K562 (cell line): ENCODE measurements around the gene PRKD2. TPM values are rescaled to one million over a fixed set of nuclear protein-coding genes. Genes with fewer than 3 reads are reported as not detected.
A peak's percentile ranks its signal among the peaks of the same experiment; 100 is the strongest.

Source experiments
- ATF7 ChIP-seq: fragments of 450-650 bp; IDR thresholded peaks from 2 replicates; pipeline ENCODE4 v1.7.1; 2014; ENCODE audit warnings: mild to moderate bottlenecking, moderate library complexity
- CEBPG ChIP-seq, 3 experiments: fragments of 200-800 bp in 1 of 3; sonication (Bioruptor generic) in 1 of 3; sonication (generic) in 1 of 3; formaldehyde crosslinking in 1 of 3; IDR thresholded peaks in 2 of 3; conservative IDR thresholded peaks in 1 of 3; 2 replicates each; pipeline versions ENCODE4 v1.6.1 to v1.8.0; 2016 to 2022; ENCODE audit warnings: missing compliant biosample characterization in 2 of 3, missing genetic modification characterization in 2 of 3, mild to moderate bottlenecking in 1 of 3, missing genetic modification reagents in 1 of 3
- DIDO1 ChIP-seq: fragments of 450-650 bp; IDR thresholded peaks from 2 replicates; pipeline ENCODE4 v1.6.1; 2016; ENCODE audit warnings: low read depth, missing biosample characterization, missing genetic modification characterization
- KLF1 ChIP-seq: fragments of 450-650 bp; IDR thresholded peaks from 2 replicates; pipeline ENCODE4 v1.6.1; 2016; ENCODE audit warnings: missing genetic modification characterization, missing compliant biosample characterization
- KLF6 ChIP-seq: fragments of 250-450 bp; sonication (Bioruptor Pico); IDR thresholded peaks from 2 replicates; pipeline ENCODE4 v1.4.0; 2020; ENCODE audit warnings: mild to moderate bottlenecking, moderate library complexity, borderline replicate concordance
- MCM5 ChIP-seq: fragments of 450-650 bp; IDR thresholded peaks from 2 replicates; pipeline ENCODE4 v1.6.1; 2016; ENCODE audit warnings: low read depth
- NRF1 ChIP-seq, 2 experiments: fragments of 450-650 bp; IDR thresholded peaks in 1 of 2; conservative IDR thresholded peaks in 1 of 2; 2 replicates each; pipeline ENCODE4 v1.6.1; 2014; ENCODE audit warnings: mild to moderate bottlenecking in 2 of 2
- PCBP1 ChIP-seq: fragments of 200-400 bp; formaldehyde crosslinking; IDR thresholded peaks from 2 replicates; pipeline ENCODE4 v1.6.1; 2018; ENCODE audit warnings: mild to moderate bottlenecking, low read depth, low read length; ENCODE audit not compliant: poor library complexity, severe bottlenecking
- RFX1 ChIP-seq: fragments of 450-650 bp; IDR thresholded peaks from 2 replicates; pipeline ENCODE4 v1.6.1; 2016; ENCODE audit warnings: mild to moderate bottlenecking, moderate library complexity
- SPI1 ChIP-seq: IDR thresholded peaks from 2 replicates; pipeline ENCODE4 v1.6.1; 2011; ENCODE audit warnings: low read depth, low read length, control low read depth, borderline replicate concordance
- TBL1XR1 ChIP-seq, 2 experiments: IDR thresholded peaks; 2 replicates each; pipeline ENCODE4 v1.6.1; 2012; ENCODE audit warnings: improper control_type of control experiment in 2 of 2, low read length in 2 of 2, mild to moderate bottlenecking in 1 of 2
- TBP ChIP-seq: optimal IDR thresholded peaks from 2 replicates; pipeline ENCODE3; 2011; ENCODE audit warnings: low read depth, low read length, improper control_type of control experiment
- ZBTB7A ChIP-seq: IDR thresholded peaks from 2 replicates; pipeline ENCODE4 v1.6.1; 2011; ENCODE audit warnings: low read depth, mild to moderate bottlenecking, low read length, moderate library complexity, borderline replicate concordance; ENCODE audit not compliant: control insufficient read depth
- ZFX ChIP-seq: sonication (generic); formaldehyde crosslinking; IDR thresholded peaks from 2 replicates; pipeline ENCODE4 v1.8.0; 2022; ENCODE audit warnings: mild to moderate bottlenecking, missing genetic modification reagents, moderate library complexity
- ZNF436 ChIP-seq: fragments of 250-450, 450-650 bp; sonication (Bioruptor Pico); formaldehyde crosslinking; IDR thresholded peaks from 2 replicates; pipeline ENCODE4 v1.7.0; 2020; ENCODE audit warnings: mild to moderate bottlenecking
- ZNF445 ChIP-seq: fragments of 250-450 bp; sonication (Bioruptor Pico); IDR thresholded peaks from 2 replicates; pipeline ENCODE4 v1.4.0; 2020; ENCODE audit warnings: low read depth, mild to moderate bottlenecking, moderate library complexity
- ZNF644 ChIP-seq: fragments of 200-800 bp; sonication (Bioruptor generic); IDR thresholded peaks from 2 replicates; pipeline ENCODE4 v1.6.1; 2016; ENCODE audit warnings: low read depth, missing genetic modification characterization, missing compliant biosample characterization
- polyA plus RNA-seq, 8 experiments: library from polyadenylated mRNA; depleted of rRNA in 4 of 8; stranded (reverse) in 5 of 8; unstranded in 3 of 8; fragments of >200 nt; fragmentation: Nextera tagmentation in 2 of 8; fragmentation: Illumina TruSeq in 1 of 8; extraction: Ambion mirVana in 2 of 8; extraction: Trizol in 1 of 8; gene quantifications; 2 replicates each; pipeline versions ENCODE4 v1.2.1 to v1.2.3, GENCODE V29; 2011 to 2014; ENCODE audit warnings: inconsistent platforms in 1 of 8, missing spikeins in 1 of 8
- total RNA-seq, 7 experiments: library from RNA; depleted of rRNA in 6 of 7; stranded (reverse); fragments of >200 nt in 6 of 7; fragmentation: Illumina TruSeq in 2 of 7; extraction: Trizol in 2 of 7; gene quantifications; 2 replicates each; pipeline versions ENCODE4 v1.2.1 to v1.2.3, GENCODE V29; 2011 to 2021; ENCODE audit warnings: low replicate concordance in 1 of 7
- TF ChIP-seq, protein P1 (sequence below): sonication (generic); formaldehyde crosslinking; IDR thresholded peaks from 2 replicates; pipeline ENCODE4 v1.8.1; 2023; ENCODE audit warnings: mild to moderate bottlenecking, missing genetic modification reagents
- TF ChIP-seq, protein P2 (sequence below): fragments of 250-450 bp; sonication (Bioruptor Pico); IDR thresholded peaks from 2 replicates; pipeline ENCODE4 v1.8.0; 2022; ENCODE audit warnings: moderate library complexity, mild to moderate bottlenecking, inconsistent platforms
- TF ChIP-seq, protein P3 (sequence below): fragments of 450-650 bp; conservative IDR thresholded peaks from 2 replicates; pipeline ENCODE4 v1.6.1; 2016; ENCODE audit warnings: missing genetic modification characterization, low read depth, mild to moderate bottlenecking, missing compliant biosample characterization, moderate library complexity
- TF ChIP-seq, protein P4 (sequence below): fragments of 450-650 bp; IDR thresholded peaks from 2 replicates; pipeline ENCODE4 v1.6.1; 2017; ENCODE audit warnings: antibody characterized with exemption, mild to moderate bottlenecking

Gene PRKD2
- total and polyA plus RNA-seq, 9 of the 15 experiments (the other 6 are each of a cell fraction or from before 2014, with no cell fraction given), result 1.8 to 60.0 (median 15.0) TPM

GRCh38 chr19:46745521-46746280 lies 28.8 kb upstream of the PRKD2 start, which contains the start of gene FKRP (continued):
- TF ChIP-seq, protein P1, sequence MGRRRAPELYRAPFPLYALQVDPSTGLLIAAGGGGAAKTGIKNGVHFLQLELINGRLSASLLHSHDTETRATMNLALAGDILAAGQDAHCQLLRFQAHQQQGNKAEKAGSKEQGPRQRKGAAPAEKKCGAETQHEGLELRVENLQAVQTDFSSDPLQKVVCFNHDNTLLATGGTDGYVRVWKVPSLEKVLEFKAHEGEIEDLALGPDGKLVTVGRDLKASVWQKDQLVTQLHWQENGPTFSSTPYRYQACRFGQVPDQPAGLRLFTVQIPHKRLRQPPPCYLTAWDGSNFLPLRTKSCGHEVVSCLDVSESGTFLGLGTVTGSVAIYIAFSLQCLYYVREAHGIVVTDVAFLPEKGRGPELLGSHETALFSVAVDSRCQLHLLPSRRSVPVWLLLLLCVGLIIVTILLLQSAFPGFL (CRISPR knock-in tag), result no peak
- TF ChIP-seq PCBP1, result peak; percentile 11
- peak; percentile 85 for TF ChIP-seq ZFX (CRISPR knock-in tag)
- TF ChIP-seq TBL1XR1 (IDR thresholded peaks at IDR 0.05; ENCODE audit: low read length in 2 of 2), result no peak
- TF ChIP-seq KLF6 (CRISPR knock-in tag), result no peak
- TF ChIP-seq NRF1 (conservative IDR thresholded peaks at IDR 0.05 in 1 of 2, IDR thresholded peaks at IDR 0.05 in 1 of 2), result no peak
- TF ChIP-seq DIDO1 (tag), result no peak
- no peak for TF ChIP-seq SPI1
- TF ChIP-seq TBP, result peak; percentile 63
- TF ChIP-seq, protein P2, sequence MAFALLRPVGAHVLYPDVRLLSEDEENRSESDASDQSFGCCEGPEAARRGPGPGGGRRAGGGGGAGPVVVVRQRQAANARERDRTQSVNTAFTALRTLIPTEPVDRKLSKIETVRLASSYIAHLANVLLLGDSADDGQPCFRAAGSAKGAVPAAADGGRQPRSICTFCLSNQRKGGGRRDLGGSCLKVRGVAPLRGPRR (CRISPR knock-in tag), result no peak
- no peak for TF ChIP-seq MCM5
- no peak for TF ChIP-seq ZNF445 (CRISPR knock-in tag)
- no peak for TF ChIP-seq ATF7
- TF ChIP-seq ZNF436 (CRISPR knock-in tag), result no peak
- no peak for TF ChIP-seq CEBPG (CRISPR knock-in tag; IDR thresholded peaks at IDR 0.05)
- no peak for TF ChIP-seq CEBPG (tag; conservative IDR thresholded peaks at IDR 0.05 in 1 of 2, IDR thresholded peaks at IDR 0.05 in 1 of 2)
- TF ChIP-seq, protein P3, sequence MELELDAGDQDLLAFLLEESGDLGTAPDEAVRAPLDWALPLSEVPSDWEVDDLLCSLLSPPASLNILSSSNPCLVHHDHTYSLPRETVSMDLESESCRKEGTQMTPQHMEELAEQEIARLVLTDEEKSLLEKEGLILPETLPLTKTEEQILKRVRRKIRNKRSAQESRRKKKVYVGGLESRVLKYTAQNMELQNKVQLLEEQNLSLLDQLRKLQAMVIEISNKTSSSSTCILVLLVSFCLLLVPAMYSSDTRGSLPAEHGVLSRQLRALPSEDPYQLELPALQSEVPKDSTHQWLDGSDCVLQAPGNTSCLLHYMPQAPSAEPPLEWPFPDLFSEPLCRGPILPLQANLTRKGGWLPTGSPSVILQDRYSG (tag), result no peak
- TF ChIP-seq ZBTB7A, result peak; percentile 70
- TF ChIP-seq, protein P4, sequence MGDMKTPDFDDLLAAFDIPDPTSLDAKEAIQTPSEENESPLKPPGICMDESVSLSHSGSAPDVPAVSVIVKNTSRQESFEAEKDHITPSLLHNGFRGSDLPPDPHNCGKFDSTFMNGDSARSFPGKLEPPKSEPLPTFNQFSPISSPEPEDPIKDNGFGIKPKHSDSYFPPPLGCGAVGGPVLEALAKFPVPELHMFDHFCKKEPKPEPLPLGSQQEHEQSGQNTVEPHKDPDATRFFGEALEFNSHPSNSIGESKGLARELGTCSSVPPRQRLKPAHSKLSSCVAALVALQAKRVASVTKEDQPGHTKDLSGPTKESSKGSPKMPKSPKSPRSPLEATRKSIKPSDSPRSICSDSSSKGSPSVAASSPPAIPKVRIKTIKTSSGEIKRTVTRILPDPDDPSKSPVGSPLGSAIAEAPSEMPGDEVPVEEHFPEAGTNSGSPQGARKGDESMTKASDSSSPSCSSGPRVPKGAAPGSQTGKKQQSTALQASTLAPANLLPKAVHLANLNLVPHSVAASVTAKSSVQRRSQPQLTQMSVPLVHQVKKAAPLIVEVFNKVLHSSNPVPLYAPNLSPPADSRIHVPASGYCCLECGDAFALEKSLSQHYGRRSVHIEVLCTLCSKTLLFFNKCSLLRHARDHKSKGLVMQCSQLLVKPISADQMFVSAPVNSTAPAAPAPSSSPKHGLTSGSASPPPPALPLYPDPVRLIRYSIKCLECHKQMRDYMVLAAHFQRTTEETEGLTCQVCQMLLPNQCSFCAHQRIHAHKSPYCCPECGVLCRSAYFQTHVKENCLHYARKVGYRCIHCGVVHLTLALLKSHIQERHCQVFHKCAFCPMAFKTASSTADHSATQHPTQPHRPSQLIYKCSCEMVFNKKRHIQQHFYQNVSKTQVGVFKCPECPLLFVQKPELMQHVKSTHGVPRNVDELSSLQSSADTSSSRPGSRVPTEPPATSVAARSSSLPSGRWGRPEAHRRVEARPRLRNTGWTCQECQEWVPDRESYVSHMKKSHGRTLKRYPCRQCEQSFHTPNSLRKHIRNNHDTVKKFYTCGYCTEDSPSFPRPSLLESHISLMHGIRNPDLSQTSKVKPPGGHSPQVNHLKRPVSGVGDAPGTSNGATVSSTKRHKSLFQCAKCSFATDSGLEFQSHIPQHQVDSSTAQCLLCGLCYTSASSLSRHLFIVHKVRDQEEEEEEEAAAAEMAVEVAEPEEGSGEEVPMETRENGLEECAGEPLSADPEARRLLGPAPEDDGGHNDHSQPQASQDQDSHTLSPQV, result 0 out of 2 replicates have a peak, but pooled peaks have one; percentile 25
- TF ChIP-seq ZNF644 (tag), result no peak
- no peak for TF ChIP-seq KLF1
- no peak for TF ChIP-seq RFX1
